Skeletal muscle satellite cell (primary cell): ENCODE results near the gene A1CF.
"Not testable (repeated sequence)": the region's sequence is repeated elsewhere in the genome, so short reads cannot be mapped to it uniquely, and the experiment has no call there.

Experiments used
- H3K27me3 ChIP-seq: 2 replicates; pipeline ENCODE4 v1.7.0; 2013; ENCODE audit warnings: low read length; ENCODE audit not compliant: control insufficient read depth, insufficient read depth
- H3K36me3 ChIP-seq: 2 replicates; pipeline ENCODE4 v1.7.0; 2013; ENCODE audit warnings: mild to moderate bottlenecking, control low read depth, low read length; ENCODE audit not compliant: insufficient read depth
- H3K4me1 ChIP-seq: 2 replicates; pipeline ENCODE4 v1.7.0; 2013; ENCODE audit warnings: low read length; ENCODE audit not compliant: control insufficient read depth, insufficient read depth
- H3K4me2 ChIP-seq: 2 replicates; pipeline ENCODE4 v1.7.0; 2013; ENCODE audit warnings: mild to moderate bottlenecking, low read length
- H3K4me3 ChIP-seq: 2 replicates; pipeline ENCODE4 v1.7.0; 2013; ENCODE audit warnings: low read length
- H3K9ac ChIP-seq: 2 replicates; pipeline ENCODE4 v1.7.0; 2013; ENCODE audit warnings: mild to moderate bottlenecking, low read depth, low read length, moderate library complexity
- H3K9me3 ChIP-seq: replicated peaks from 2 replicates; pipeline ENCODE4 v1.7.0; 2013; ENCODE audit warnings: mild to moderate bottlenecking, control low read depth, low read length

The A1CF gene

GRCh38 chr10:50824782-50825181 lies 60.6 kb downstream of the A1CF start:
- Histone ChIP-seq H3K36me3 (no peaks in the 10 kb centered on the region), H3K4me3 (no peak overlapping the region), H3K4me1 (no peaks in the 10 kb centered on the region), H3K27me3 (peaks cover 30% of the 10 kb centered on the region), H3K4me2 (no peak overlapping the region), H3K9me3 (no peaks in the 10 kb centered on the region), H3K9ac (no peak overlapping the region)

- no peaks in the 10 kb centered on the region for H3K36me3 ChIP-seq
- H3K27me3 ChIP-seq = peaks cover 31% of the 10 kb centered on the region
- no peak overlapping the region for H3K4me2 ChIP-seq
- H3K9me3 ChIP-seq = no peaks in the 10 kb centered on the region
- H3K4me1 ChIP-seq = no peaks in the 10 kb centered on the region
- H3K9ac ChIP-seq = no peak overlapping the region
- no peak overlapping the region for H3K4me3 ChIP-seq
These were observed 61.6 kb downstream of the A1CF start for GRCh38 chr10:50823789-50824188.

- no peaks in the 10 kb centered on the region for H3K9me3 ChIP-seq
- H3K9ac ChIP-seq = no peak overlapping the region
- no peak overlapping the region for H3K4me3 ChIP-seq
- H3K27me3 ChIP-seq = peaks cover 19% of the 10 kb centered on the region
- peaks cover 4% of the 10 kb centered on the region for H3K4me1 ChIP-seq
- no peaks in the 10 kb centered on the region for H3K36me3 ChIP-seq
- H3K4me2 ChIP-seq = no peak overlapping the region
These were observed 75.8 kb downstream of the A1CF start for GRCh38 chr10:50809596-50809995.

- H3K4me3 ChIP-seq = no peak overlapping the region
- no peaks in the 10 kb centered on the region for H3K9me3 ChIP-seq
- H3K4me1 ChIP-seq = peaks cover 4% of the 10 kb centered on the region
- no peak overlapping the region for H3K4me2 ChIP-seq
- peaks cover 19% of the 10 kb centered on the region for H3K27me3 ChIP-seq
- H3K9ac ChIP-seq = no peak overlapping the region
- H3K36me3 ChIP-seq = no peaks in the 10 kb centered on the region
These were observed 77.3 kb downstream of the A1CF start for GRCh38 chr10:50807851-50808776.

GRCh38 chr10:50805981-50806622 lies 79.3 kb downstream of the A1CF start:
- peaks cover 4% of the 10 kb centered on the region for H3K4me1 ChIP-seq
- H3K27me3 ChIP-seq = peaks cover 22% of the 10 kb centered on the region
- H3K4me2 ChIP-seq = no peak overlapping the region
- no peak overlapping the region for H3K4me3 ChIP-seq
- no peak overlapping the region for H3K9ac ChIP-seq
- H3K9me3 ChIP-seq = no peaks in the 10 kb centered on the region
- no peaks in the 10 kb centered on the region for H3K36me3 ChIP-seq

- Histone ChIP-seq H3K9me3 (no peaks in the 10 kb centered on the region), H3K36me3 (no peaks in the 10 kb centered on the region), H3K4me2 (no peak overlapping the region), H3K4me1 (no peaks in the 10 kb centered on the region), H3K4me3 (no peak overlapping the region), H3K27me3 (peaks cover 13% of the 10 kb centered on the region), H3K9ac (no peak overlapping the region)
These were observed 85.8 kb downstream of the A1CF start for GRCh38 chr10:50799595-50799994.

- H3K4me1 ChIP-seq = no peaks in the 10 kb centered on the region
These were observed 87.1 kb downstream of the A1CF start for GRCh38 chr10:50798297-50798696.

GRCh38 chr10:50796693-50797092 lies 88.7 kb downstream of the A1CF start:
- no peak overlapping the region for H3K9ac ChIP-seq
- H3K4me2 ChIP-seq = no peak overlapping the region
- H3K9me3 ChIP-seq = no peaks in the 10 kb centered on the region
- no peak overlapping the region for H3K4me3 ChIP-seq
- H3K4me1 ChIP-seq = no peaks in the 10 kb centered on the region
- peaks cover 13% of the 10 kb centered on the region for H3K27me3 ChIP-seq
- no peaks in the 10 kb centered on the region for H3K36me3 ChIP-seq

More at GRCh38 chr10:50798297-50798696, 87.1 kb downstream of the A1CF start:
- no peak overlapping the region for H3K9ac ChIP-seq
- no peaks in the 10 kb centered on the region for H3K36me3 ChIP-seq
- H3K4me3 ChIP-seq = no peak overlapping the region
- no peaks in the 10 kb centered on the region for H3K9me3 ChIP-seq
- no peak overlapping the region for H3K4me2 ChIP-seq
- H3K27me3 ChIP-seq = peaks cover 13% of the 10 kb centered on the region

GRCh38 chr10:50794490-50794889 lies 90.9 kb downstream of the A1CF start:
- H3K4me2 ChIP-seq = no peak overlapping the region
- no peaks in the 10 kb centered on the region for H3K36me3 ChIP-seq
- no peaks in the 10 kb centered on the region for H3K4me1 ChIP-seq
- H3K9me3 ChIP-seq = no peaks in the 10 kb centered on the region
- H3K9ac ChIP-seq = no peak overlapping the region
- no peak overlapping the region for H3K4me3 ChIP-seq
- peaks cover 8% of the 10 kb centered on the region for H3K27me3 ChIP-seq

- no peaks in the 10 kb centered on the region for H3K9me3 ChIP-seq
- H3K36me3 ChIP-seq = no peaks in the 10 kb centered on the region
These were observed 96.2 kb downstream of the A1CF start for GRCh38 chr10:50788951-50789945.

GRCh38 chr10:50787962-50788361 lies 97.5 kb downstream of the A1CF start:
- not testable (repeated sequence) for H3K4me2 ChIP-seq, H3K27me3 ChIP-seq, H3K9me3 ChIP-seq, H3K4me1 ChIP-seq, H3K9ac ChIP-seq, H3K4me3 ChIP-seq, H3K36me3 ChIP-seq

More at GRCh38 chr10:50788951-50789945, 96.2 kb downstream of the A1CF start:
- Histone ChIP-seq H3K4me2 (no peak overlapping the region), H3K9ac (no peak overlapping the region), H3K27me3 (peaks cover 3% of the 10 kb centered on the region), H3K4me1 (no peaks in the 10 kb centered on the region), H3K4me3 (no peak overlapping the region)
